GM23338 (cell line): ENCODE data around the gene TMEM44. TPM values are rescaled to one million over a fixed set of nuclear protein-coding genes. Genes with fewer than 3 reads are reported as not detected.

ENCODE experiments used
- ATAC-seq: fragments of 200-7000 bp; cut with Tn5 transposase; 3 replicates; pipeline ENCODE4 v1.9.1; 2020
- DNase-seq: peaks from one replicate; pipeline ENCODE4 v3.0.0-alpha.2; 2015; ENCODE audit warnings: low spot score
- H2AFZ ChIP-seq: fragments of 200-600 bp; sonication (generic); 2 replicates; pipeline ENCODE4 v1.8.0; 2016; ENCODE audit warnings: antibody characterized with exemption, mild to moderate bottlenecking, moderate library complexity
- H3F3A ChIP-seq: fragments of 200-600 bp; sonication (generic); replicated peaks from 2 replicates; pipeline ENCODE4 v1.8.0; 2017; ENCODE audit warnings: antibody characterized with exemption, mixed run types, low read depth
- H3K27ac ChIP-seq: fragments of 200-600 bp; sonication (generic); 2 replicates; pipeline ENCODE4 v1.6.1; 2016; ENCODE audit warnings: low read depth
- H3K27me3 ChIP-seq: fragments of 200-600 bp; sonication (generic); 2 replicates; pipeline ENCODE4 v1.8.0; 2016; ENCODE audit warnings: mild to moderate bottlenecking, mixed run types, moderate library complexity; ENCODE audit not compliant: insufficient read depth
- H3K36me3 ChIP-seq: fragments of 200-600 bp; sonication (generic); 2 replicates; pipeline ENCODE4 v1.8.0; 2016; ENCODE audit warnings: mild to moderate bottlenecking; ENCODE audit not compliant: insufficient read depth
- H3K4me1 ChIP-seq: fragments of 200-600 bp; sonication (generic); 2 replicates; pipeline ENCODE4 v1.8.0; 2016; ENCODE audit warnings: mild to moderate bottlenecking, moderate library complexity; ENCODE audit not compliant: insufficient read depth
- H3K4me2 ChIP-seq: fragments of 200-600 bp; sonication (generic); 2 replicates; pipeline ENCODE4 v1.7.1; 2017; ENCODE audit warnings: mixed run types
- H3K4me3 ChIP-seq: fragments of 200-600 bp; sonication (generic); 2 replicates; pipeline ENCODE4 v1.6.1; 2016; ENCODE audit warnings: mixed run types
- H3K79me2 ChIP-seq: fragments of 200-600 bp; sonication (generic); replicated peaks from 2 replicates; pipeline ENCODE4 v1.8.0; 2017; ENCODE audit warnings: mild to moderate bottlenecking; ENCODE audit not compliant: insufficient read depth
- H3K9me2 ChIP-seq: fragments of 200-600 bp; sonication (generic); 2 replicates; pipeline ENCODE4 v1.8.0; 2017; ENCODE audit not compliant: insufficient read depth
- H4K20me1 ChIP-seq: fragments of 200-600 bp; sonication (generic); replicated peaks from 2 replicates; pipeline ENCODE4 v1.8.0; 2017; ENCODE audit warnings: mild to moderate bottlenecking; ENCODE audit not compliant: insufficient read depth
- H3K27ac Mint-ChIP-seq: 2 replicates; pipeline ENCODE4 v1.8.0; 2020; ENCODE audit warnings: inconsistent platforms, mild to moderate bottlenecking, moderate library complexity, mixed read lengths
- H3K27me3 Mint-ChIP-seq: 3 replicates; pipeline ENCODE4 v1.8.0; 2022; ENCODE audit warnings: low read depth, mild to moderate bottlenecking, moderate library complexity, mixed read lengths, inconsistent platforms; ENCODE audit not compliant: insufficient read depth, poor library complexity
- H3K36me3 Mint-ChIP-seq: 3 replicates; pipeline ENCODE4 v1.8.0; 2021; ENCODE audit warnings: low read depth, mild to moderate bottlenecking, inconsistent platforms, moderate library complexity, mixed read lengths
- H3K4me1 Mint-ChIP-seq: 3 replicates; pipeline ENCODE4 v1.8.0; 2020; ENCODE audit warnings: mild to moderate bottlenecking, inconsistent platforms, mixed read lengths
- H3K4me3 Mint-ChIP-seq: 3 replicates; pipeline ENCODE4 v1.8.0; 2021; ENCODE audit warnings: moderate library complexity, mild to moderate bottlenecking, inconsistent platforms, mixed read lengths
- H3K9me3 Mint-ChIP-seq: 3 replicates; pipeline ENCODE4 v1.8.0; 2020; ENCODE audit warnings: moderate library complexity, mild to moderate bottlenecking, inconsistent platforms, mixed read lengths
- EZH2 ChIP-seq: fragments of 200-600 bp; sonication (generic); IDR thresholded peaks from one replicate; pipeline ENCODE4 v1.8.0; 2017; ENCODE audit warnings: antibody characterized with exemption, mild to moderate bottlenecking, low read depth; ENCODE audit not compliant: unreplicated experiment
- JUNB ChIP-seq: IDR thresholded peaks from one replicate; pipeline ENCODE4 v1.6.1; 2016; ENCODE audit warnings: antibody characterized with exemption; ENCODE audit not compliant: unreplicated experiment
- NANOG ChIP-seq: IDR thresholded peaks from 2 replicates; pipeline ENCODE4 v1.6.1; 2016; ENCODE audit warnings: antibody characterized with exemption, borderline replicate concordance
- POLR2AphosphoS5 ChIP-seq: IDR thresholded peaks from 2 replicates; pipeline ENCODE4 v1.6.1; 2016; ENCODE audit warnings: antibody characterized with exemption, low read depth
- ZNF114 ChIP-seq: fragments of 250-450 bp; sonication (Bioruptor Pico); IDR thresholded peaks from 2 replicates; pipeline ENCODE4 v1.5.0; 2020; ENCODE audit warnings: mild to moderate bottlenecking, moderate library complexity
- ZNF331 ChIP-seq: fragments of 250-450 bp; sonication (Bioruptor Pico); IDR thresholded peaks from 2 replicates; pipeline ENCODE4 v1.5.0; 2020; ENCODE audit warnings: low read depth, mild to moderate bottlenecking, moderate library complexity
- polyA plus RNA-seq: library from polyadenylated mRNA; unstranded; fragments of >200 nt; fragmentation: Nextera tagmentation; extraction: Ambion mirVana; gene quantifications from 2 replicates; pipeline ENCODE4 v1.2.1, GENCODE V29; 2016
- total RNA-seq: library from RNA; depleted of rRNA; stranded (reverse); fragments of >200 nt; shearing (Covaris generic); gene quantifications from 2 replicates; pipeline ENCODE4 v1.2.3, GENCODE V29; 2014
- TF ChIP-seq, protein P1 (sequence below): IDR thresholded peaks from one replicate; pipeline ENCODE4 v1.6.1; 2018; ENCODE audit warnings: antibody characterized with exemption; ENCODE audit not compliant: unreplicated experiment
- TF ChIP-seq, protein P2 (sequence below): IDR thresholded peaks from 2 replicates; pipeline ENCODE4 v1.6.1; 2016; ENCODE audit warnings: antibody characterized with exemption
- TF ChIP-seq, protein P3 (sequence below), 2 experiments: fragments of 200-600 bp in 1 of 2; sonication (generic) in 1 of 2; conservative IDR thresholded peaks; 2 replicates each; pipeline versions ENCODE4 v1.5.1 to v1.6.1; 2016 to 2017; ENCODE audit warnings: antibody characterized with exemption in 2 of 2, low read depth in 2 of 2, mild to moderate bottlenecking in 2 of 2, moderate library complexity in 1 of 2

TMEM44 gene
- total and polyA plus RNA-seq, 2 experiments from 2014 or later: 10.0 to 10.5 TPM

DNA sequence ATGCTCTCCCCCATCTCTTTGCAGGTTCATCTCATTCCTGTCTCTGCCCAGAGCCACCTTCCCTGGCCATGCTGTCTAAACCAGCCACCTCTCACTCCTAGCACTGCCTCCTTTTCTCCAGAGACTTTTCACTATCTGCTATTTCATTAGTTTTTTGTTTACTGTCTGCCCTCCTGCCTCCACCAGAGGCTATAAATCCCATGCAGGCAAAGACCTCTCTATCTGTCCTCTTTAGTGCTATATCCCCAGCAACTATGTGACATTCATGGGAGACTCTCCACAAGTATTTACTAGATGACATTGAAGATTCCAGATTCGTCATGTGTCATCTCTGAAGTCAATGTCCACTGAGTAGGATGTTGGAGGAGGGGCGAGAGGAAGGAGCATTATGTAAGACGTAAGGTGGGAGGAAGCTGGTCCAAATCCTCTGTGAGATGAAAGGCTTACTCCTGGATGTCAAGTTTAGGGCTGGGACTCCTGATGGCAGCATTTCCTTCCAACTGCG is 49.0 kb upstream of the TMEM44 start:
- ATAC-seq (no peak), DNase-seq (no peak)
- Histone ChIP-seq H3K9me2 (no peaks in the 10 kb centered on the region), H3K27ac (no peak overlapping the region), H3K27me3 (peaks cover 38% of the 10 kb centered on the region), H3K4me1 (no peaks in the 10 kb centered on the region; the same call in 1 of the 2 replicates), H3K36me3 (no peaks in the 10 kb centered on the region), H3K79me2 (no peaks in the 10 kb centered on the region), H3K4me3 (no peak overlapping the region), H2AFZ (no peak overlapping the region), H4K20me1 (no peaks in the 10 kb centered on the region; the same call in 1 of the 2 replicates), H3F3A (no peaks in the 10 kb centered on the region; the same call in 1 of the 2 replicates), H3K4me2 (no peak overlapping the region)
- Mint-ChIP-seq H3K9me3 (no peaks in the 10 kb centered on the region), H3K27ac (no peak overlapping the region), H3K4me3 (no peak overlapping the region), H3K4me1 (peaks cover 12% of the 10 kb centered on the region), H3K27me3 (peaks cover 25% of the 10 kb centered on the region), H3K36me3 (no peaks in the 10 kb centered on the region)
- TF ChIP-seq ZNF114: no peak
- no peak for TF ChIP-seq JUNB
- TF ChIP-seq POLR2AphosphoS5: no peak
- TF ChIP-seq, protein P1, sequence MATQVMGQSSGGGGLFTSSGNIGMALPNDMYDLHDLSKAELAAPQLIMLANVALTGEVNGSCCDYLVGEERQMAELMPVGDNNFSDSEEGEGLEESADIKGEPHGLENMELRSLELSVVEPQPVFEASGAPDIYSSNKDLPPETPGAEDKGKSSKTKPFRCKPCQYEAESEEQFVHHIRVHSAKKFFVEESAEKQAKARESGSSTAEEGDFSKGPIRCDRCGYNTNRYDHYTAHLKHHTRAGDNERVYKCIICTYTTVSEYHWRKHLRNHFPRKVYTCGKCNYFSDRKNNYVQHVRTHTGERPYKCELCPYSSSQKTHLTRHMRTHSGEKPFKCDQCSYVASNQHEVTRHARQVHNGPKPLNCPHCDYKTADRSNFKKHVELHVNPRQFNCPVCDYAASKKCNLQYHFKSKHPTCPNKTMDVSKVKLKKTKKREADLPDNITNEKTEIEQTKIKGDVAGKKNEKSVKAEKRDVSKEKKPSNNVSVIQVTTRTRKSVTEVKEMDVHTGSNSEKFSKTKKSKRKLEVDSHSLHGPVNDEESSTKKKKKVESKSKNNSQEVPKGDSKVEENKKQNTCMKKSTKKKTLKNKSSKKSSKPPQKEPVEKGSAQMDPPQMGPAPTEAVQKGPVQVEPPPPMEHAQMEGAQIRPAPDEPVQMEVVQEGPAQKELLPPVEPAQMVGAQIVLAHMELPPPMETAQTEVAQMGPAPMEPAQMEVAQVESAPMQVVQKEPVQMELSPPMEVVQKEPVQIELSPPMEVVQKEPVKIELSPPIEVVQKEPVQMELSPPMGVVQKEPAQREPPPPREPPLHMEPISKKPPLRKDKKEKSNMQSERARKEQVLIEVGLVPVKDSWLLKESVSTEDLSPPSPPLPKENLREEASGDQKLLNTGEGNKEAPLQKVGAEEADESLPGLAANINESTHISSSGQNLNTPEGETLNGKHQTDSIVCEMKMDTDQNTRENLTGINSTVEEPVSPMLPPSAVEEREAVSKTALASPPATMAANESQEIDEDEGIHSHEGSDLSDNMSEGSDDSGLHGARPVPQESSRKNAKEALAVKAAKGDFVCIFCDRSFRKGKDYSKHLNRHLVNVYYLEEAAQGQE: no peak
- no peak for TF ChIP-seq ZNF331
- TF ChIP-seq, protein P2, sequence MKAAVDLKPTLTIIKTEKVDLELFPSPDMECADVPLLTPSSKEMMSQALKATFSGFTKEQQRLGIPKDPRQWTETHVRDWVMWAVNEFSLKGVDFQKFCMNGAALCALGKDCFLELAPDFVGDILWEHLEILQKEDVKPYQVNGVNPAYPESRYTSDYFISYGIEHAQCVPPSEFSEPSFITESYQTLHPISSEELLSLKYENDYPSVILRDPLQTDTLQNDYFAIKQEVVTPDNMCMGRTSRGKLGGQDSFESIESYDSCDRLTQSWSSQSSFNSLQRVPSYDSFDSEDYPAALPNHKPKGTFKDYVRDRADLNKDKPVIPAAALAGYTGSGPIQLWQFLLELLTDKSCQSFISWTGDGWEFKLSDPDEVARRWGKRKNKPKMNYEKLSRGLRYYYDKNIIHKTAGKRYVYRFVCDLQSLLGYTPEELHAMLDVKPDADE: no peak

DNA sequence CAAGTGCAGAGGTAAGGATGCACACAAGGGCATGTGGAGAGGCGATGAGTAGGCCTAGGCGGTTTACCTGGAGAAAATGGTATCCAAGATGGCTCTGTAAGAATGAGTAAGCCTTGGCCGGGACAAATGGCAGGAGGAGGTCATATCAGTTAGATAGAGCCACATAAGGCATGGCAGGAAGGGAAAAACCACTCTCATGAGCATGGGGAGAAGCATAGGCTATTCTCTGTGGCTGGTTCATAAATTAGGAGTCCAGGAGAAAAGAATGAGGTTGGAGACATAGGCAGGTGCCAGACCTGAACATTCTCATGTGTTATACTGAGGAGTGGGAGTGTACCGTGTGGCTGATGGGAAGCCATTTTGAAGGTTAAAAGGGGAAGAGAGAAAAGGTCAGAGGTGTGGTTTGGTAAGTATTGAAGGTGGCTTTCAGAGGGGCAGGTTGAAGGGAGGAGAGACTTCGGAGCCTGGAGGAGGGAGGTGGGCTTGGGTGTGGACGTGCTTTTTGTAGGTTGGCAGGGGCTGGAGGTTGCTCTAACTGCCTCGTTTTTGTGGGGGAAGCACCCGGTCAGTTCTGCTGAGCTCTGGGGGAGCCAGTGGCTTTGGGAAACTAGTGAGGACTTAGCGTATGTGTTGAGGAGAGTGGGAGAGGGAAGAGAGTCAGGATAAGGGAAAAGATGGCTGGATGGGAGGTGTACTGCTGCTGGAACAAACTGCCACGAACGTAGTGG is 47.8 kb upstream of the TMEM44 start:
- Mint-ChIP-seq H3K27ac (no peak overlapping the region), H3K4me3 (no peak overlapping the region), H3K9me3 (no peaks in the 10 kb centered on the region), H3K4me1 (peaks cover 10% of the 10 kb centered on the region), H3K27me3 (peaks cover 14% of the 10 kb centered on the region), H3K36me3 (no peaks in the 10 kb centered on the region)
- H3K36me3 ChIP-seq: no peaks in the 10 kb centered on the region
- no peaks in the 10 kb centered on the region; the same call in 1 of the 2 replicates for H4K20me1 ChIP-seq
- H3K4me2 ChIP-seq: no peak overlapping the region
- DNase-seq (no peak), ATAC-seq (no peak)
- peaks cover 26% of the 10 kb centered on the region for H3K27me3 ChIP-seq
- no peaks in the 10 kb centered on the region; the same call in 1 of the 2 replicates for H3K4me1 ChIP-seq
- H3F3A ChIP-seq: no peaks in the 10 kb centered on the region
- TF ChIP-seq EZH2 (no peak), NANOG (no peak), ZNF331 (no peak), JUNB (no peak)
- TF ChIP-seq, protein P3, sequence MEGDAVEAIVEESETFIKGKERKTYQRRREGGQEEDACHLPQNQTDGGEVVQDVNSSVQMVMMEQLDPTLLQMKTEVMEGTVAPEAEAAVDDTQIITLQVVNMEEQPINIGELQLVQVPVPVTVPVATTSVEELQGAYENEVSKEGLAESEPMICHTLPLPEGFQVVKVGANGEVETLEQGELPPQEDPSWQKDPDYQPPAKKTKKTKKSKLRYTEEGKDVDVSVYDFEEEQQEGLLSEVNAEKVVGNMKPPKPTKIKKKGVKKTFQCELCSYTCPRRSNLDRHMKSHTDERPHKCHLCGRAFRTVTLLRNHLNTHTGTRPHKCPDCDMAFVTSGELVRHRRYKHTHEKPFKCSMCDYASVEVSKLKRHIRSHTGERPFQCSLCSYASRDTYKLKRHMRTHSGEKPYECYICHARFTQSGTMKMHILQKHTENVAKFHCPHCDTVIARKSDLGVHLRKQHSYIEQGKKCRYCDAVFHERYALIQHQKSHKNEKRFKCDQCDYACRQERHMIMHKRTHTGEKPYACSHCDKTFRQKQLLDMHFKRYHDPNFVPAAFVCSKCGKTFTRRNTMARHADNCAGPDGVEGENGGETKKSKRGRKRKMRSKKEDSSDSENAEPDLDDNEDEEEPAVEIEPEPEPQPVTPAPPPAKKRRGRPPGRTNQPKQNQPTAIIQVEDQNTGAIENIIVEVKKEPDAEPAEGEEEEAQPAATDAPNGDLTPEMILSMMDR (conservative IDR thresholded peaks at IDR 0.05; ENCODE audit: low read depth in 2 of 2): no peak
- TF ChIP-seq, protein P1: no peak
- no peaks in the 10 kb centered on the region for H3K9me2 ChIP-seq
- no peak overlapping the region for H3K4me3 ChIP-seq
- no peak overlapping the region for H2AFZ ChIP-seq
- no peaks in the 10 kb centered on the region for H3K79me2 ChIP-seq
- no peak overlapping the region for H3K27ac ChIP-seq
